ENCODE results near the gene TRAPPC14.
A peak's percentile ranks its signal among the peaks of the same experiment; 100 is the strongest.
"Not testable (repeated sequence)": the region's sequence is repeated elsewhere in the genome, so short reads cannot be mapped to it uniquely, and the experiment has no call there.

The TRAPPC14 gene

DNA sequence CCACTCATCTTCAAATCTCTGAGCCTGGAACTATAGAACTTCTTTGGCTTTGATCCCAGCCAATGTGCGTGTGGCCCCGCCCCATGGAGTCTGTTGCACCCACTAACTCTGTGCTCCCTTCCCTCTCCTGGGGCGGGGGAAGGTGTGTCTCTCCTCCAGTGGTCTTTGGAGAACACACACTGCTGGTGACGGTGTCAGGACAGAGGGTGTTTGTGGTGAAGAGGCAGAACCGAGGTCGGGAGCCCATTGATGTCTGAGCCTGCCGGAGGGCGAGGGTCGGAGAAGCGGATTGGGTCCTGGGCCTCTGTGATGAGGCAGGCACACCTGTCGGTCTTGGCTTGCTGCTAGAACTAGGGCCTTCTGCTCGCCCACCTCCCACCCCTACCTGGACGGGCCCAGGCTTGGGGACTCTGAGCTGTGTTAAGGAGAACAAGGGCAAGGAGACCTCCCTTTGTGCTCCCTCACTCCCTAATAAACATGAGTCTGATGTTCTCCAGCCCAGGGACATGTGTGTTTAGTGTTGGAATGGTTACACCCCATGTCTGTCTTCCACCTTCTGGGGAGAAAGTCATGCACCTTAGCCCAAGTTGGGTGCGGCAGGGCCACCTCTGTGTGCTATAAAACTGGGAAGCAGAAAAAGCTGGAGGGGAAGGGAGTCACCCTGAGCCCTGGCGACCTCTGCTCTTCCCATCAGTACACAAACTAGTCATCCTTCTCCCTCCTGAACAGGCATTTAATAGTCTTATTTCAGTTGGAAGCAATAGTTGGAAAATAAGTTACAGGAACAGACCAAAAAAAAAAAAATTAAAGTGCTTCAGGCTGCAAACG is 4.6 kb downstream of the TRAPPC14 start:
- DNase-seq (ENCODE audit: low spot score), result no peak

DNA sequence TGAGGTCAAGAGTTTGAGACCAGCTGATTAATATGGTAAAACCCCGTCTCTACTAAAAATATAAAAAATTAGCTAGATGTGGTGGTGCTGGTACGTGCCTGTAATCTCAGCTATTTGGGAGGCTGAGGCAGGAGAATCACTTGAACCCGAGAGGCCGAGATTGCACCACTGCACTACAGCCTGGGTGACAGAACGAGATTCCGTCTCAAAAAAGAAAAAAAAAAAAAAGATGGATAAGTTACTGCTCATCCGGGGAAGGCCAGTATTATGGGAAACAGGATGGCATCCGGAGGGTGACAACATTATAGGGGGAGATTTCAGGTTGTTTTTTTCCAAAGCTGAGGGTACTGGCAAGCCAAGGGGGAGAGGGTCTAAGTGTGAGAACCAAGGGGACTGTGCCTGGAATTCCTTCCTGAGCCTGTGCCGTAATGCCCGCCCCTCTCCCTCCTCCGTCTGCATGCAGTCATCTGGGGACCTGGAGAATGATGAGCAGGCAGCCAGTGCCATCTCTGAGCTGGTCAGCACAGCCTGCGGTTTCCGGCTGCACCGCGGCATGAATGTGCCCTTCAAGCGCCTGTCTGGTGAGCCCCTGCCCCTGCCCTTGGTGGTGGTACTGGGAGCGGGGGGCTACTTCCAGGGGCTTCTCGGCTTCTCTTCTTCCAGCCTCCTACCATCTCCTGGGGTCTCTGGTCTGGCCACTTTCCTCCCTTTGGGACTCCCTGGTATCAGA is 5.4 kb downstream of the TRAPPC14 start:
- DNase-seq (ENCODE audit: low spot score), result no peak

DNA sequence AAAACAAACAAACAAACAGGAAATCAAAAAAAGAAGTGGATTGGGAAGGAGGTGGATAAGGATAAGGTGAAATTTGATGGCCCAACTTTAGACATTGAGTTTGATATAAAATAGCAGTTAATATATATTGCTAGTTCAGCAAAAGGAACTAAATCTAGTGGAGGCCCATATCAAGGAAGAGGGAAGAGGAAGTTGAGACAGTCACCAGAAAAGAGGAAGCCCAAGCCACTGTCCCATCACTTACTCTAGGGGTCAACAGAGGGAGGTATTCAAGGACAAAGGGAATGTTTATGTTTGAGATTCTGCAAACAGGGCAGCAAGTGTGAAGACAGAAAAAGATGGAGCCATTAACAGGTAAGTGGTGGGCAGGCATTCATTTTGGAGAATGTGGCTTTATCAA is 6.1 kb downstream of the TRAPPC14 start:
- peak; percentile 64 for DNase-seq (ENCODE audit: low spot score)

DNA sequence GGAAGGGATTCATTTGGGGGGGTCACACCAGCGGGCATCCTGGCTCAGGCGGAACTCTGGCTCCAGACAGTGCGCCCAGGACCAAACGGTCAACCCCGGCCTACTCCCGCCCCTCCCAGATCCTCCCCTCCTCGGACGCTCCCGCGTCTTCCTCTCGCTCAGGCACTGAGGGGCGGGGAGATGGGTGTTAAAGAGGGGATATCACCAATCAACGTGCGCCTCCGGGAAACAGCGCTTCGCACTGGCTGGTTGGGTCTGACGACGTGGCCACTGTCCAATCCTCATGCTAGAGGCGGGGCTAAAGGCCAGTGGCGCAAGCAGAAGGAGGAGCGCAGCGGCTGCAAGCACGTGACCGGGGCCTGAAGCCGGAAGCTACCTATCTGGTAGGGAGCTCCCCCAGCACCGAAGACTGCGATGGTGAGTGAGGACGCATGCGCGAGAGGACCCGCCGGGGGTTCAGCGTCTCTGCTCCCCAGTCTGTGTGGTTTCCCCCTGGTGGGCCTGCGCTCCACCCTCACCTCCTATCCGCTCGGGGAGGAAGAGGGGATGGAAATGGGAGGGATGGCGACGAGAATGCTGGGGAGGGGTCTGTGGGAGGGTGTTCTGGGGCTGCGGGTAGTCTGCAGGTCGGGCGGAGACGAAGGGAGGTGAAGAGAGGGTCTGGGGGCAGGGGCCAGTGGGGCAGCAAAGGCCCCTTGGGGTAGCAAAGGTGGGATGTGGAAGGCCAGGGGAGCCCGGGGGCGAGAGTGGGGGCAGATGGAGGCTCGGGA is 9.8 kb downstream of the TRAPPC14 start, which contains the start of gene LAMTOR4:
LAMTOR4 (plus strand) TSS at position 360 of the 770 bp plus-strand sequence; CDS start at position 415, 55 bp downstream.
- peak; percentile 100 for DNase-seq (ENCODE audit: low spot score)

DNA sequence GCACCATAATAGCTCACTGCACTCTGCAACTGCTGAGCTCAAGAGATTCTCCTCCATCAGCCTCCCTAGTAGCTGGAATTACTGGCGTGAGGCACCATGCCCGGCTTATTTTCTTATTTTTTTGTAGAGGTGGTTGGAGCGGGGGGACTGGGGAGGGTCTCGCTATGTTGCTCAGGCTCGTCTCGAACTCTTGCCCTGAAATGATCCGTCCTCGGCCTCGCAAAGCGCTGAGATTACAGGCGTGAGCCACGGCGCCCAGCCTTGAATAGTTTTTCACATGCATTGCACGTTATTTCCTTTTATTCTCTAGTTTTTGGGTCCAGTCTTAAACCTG is 10.3 kb downstream of the TRAPPC14 start:
- DNase-seq (ENCODE audit: low spot score), result no peak

DNA sequence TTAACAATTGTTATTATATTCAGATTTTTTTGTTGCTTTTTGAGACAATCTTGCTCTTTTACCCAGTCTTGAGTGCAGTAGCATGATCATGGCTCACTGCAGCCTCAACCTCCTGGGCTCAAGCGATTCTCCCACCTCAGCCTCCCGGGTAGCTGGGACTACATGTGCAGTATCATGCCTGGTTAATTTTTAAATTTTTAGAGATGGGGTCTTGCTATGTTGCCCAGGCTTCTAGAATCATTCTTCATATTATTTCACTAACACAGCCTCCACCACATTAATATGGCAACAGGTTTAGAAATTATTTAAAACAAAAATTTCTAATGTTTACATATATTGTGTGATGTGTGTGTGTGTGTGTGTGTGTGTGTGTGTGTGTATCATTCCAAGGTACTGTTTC is 11.2 kb downstream of the TRAPPC14 start:
- DNase-seq (ENCODE audit: low spot score), result no peak

DNA sequence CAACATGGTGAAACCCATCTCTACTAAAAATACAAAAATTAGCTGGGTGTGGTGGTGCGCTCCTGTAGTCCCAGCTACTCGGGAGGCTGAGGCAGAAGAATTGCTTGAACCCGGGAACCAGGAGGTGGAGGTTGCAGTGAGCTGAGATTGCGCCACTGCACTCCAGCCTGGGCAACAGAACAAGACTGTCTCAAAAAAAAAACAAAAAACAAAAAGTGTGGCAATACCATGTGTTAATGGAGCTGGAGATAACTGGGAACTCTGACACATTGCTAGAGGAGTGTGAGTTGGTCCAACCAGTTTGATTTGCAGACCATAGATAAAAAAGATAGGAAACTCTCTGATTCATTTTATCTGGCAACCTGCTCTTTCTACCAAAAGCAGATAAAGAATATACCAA is 12.2 kb downstream of the TRAPPC14 start:
- DNase-seq (ENCODE audit: low spot score), result not testable (repeated sequence)

DNA sequence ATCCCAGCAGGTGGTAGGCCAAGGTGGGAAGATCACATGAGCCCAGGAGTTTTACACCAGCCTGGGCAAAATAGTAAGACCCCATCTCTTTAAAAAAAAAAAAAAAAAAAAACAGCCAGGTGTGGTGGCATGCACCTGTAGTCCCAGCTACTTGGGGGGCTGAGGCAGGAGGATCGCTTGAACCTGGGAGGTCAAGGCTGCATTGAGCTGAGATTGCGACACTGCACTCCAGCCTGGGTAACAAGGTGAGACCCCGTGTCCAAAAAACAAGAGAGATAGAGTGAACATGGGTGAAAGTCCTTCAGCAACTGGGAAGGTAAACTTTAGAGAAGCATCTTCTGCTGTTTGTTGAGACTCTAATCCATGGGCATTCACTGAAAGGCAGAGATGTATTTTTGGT is 16.1 kb downstream of the TRAPPC14 start:
- DNase-seq (ENCODE audit: low spot score), result no peak

DNA sequence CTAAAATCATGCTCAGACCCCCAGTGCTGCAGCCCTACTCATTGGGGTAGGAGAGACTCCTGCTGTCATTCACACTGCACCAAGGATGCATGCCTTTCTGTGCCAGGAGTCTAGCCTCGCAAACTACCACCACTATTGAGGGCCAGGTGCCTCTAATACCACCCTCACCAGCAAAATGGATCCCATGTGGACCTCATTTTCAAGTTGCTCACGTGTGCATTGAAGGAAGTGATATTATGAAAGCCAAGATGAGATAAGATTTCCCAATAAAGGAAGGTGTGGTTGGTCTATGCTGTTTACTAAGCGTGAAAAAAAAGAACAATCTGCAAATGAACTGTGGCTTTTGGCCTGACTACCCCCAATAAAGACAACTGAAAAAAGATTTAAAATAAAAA is 17.0 kb downstream of the TRAPPC14 start:
- peak; percentile 17 for DNase-seq (ENCODE audit: low spot score)

DNA sequence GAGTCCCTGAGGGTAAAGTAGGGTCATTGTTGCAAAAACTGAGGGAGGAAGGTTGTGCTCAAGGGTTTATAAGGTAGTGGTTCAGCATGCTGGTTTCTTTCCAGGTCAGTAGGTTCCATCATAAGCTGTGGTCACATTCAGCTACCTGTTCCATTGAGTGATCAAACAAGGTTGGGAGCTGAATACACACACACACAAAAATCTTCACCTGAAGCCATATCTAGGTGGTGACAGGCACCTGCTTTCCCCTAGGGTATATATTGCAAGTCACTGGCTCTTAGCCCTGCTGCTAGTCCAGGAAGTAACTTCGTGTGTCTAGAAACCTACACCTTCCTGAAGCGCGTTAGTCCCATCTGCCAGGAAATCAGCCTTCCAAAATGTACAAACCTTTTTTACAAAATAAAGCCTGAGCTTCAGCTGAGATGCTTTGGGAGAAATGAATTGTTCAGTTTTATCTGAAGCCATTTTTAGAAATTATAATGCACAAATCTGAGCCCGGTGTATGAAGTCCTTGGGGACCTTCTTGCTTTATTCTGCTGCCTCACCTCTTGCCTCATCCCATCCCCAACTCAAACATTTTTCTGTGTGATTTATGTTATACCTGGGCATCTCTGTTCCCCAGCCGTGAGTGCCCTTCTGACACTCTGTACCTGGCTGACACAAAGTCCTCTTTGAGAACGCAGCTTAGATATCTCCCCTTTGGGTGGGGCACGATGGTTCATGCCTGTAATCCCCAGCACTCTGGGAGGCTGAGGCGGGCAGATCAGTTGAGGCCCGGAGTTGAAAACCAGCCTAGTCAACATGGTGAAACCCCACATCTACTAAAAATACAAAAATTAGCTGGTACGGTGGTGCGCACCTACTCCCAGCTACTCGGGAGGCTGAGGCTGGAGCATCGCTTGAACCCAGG is 20.4 kb downstream of the TRAPPC14 start:
- peak; percentile 19 for DNase-seq (ENCODE audit: low spot score)

DNA sequence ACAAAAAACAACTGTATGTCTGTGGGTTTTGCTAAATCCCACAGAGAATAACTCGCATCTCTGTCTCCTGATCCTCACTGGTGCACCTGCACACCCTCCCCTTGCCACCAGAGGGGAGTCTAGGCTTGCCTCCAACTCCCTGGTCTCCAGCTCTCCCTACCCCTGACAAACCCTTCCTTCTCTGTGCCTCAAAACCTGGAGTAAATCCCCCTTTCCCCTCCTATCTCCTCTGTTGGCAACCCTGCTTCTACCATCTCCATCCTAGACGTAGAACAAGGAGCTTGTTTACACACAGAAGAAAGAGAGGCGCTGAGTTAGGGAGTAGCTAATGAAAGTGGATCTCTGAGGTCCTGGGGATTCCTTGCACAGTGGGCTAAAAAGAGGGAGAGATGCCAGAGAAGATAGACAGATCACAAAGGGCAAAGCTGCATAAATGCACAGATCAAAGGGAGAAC is 25.8 kb downstream of the TRAPPC14 start:
- peak; percentile 67 for DNase-seq (ENCODE audit: low spot score)

DNA sequence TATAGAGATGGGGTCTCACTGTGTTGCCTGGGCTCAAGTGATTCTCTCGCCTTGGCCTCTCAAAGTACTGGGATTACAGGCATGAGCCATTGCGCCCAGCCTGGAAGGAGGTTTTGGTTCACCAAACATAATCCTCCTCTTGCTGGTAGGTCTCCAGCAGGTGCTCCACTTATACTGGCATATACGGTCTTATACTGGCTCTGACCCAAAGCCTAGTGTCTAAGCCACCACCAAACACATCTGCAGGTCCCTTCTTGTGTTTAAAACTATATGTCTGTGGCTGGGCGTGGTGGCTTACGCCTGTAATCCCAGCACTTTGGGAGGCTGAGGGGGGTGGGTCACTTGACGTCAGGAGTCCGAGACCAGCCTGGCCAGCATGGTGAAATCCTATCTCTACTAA is 26.4 kb downstream of the TRAPPC14 start:
- no peak for DNase-seq (ENCODE audit: low spot score)

DNA sequence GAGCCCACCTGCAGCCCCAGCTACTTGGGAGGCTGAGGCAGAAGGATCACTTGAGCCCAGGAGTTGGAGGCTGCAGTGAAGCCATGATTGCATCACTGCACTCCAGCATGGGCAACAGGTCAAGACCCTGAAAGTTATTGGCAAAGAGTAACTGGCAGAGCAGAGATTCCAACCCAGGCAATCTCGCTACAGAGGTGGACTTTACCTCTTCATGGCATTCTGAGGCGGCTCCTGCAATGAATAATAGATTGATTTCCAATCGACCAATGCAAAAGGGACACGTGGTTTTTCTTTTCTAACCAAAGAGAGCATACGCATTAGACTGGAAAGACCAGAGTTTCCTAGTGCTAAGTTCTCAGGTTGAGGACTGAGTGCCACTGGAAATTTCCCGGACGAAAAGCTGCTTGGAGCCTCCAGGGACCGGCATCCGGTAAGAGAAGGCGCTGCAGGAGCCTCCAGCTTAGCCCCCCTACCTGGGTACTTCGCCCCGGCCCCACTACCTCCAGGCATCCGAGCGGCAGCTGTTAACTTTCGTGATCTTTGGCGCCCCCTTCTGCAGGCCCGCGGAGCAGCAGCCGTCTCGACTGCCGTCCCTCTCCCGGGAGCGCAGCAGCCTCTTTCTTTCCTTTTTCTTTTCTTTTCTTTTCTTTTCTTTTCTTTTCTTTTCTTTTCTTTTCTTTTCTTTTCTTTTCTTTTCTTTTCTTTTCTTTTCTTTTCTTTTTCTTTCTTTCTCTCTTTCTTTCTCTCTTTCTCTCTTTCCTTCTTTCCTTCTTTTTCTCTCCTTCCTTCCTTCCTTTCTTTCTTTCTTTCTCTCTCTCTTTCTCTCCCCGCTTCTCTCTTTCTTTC is 27.7 kb downstream of the TRAPPC14 start:
- peak; percentile 86 for DNase-seq (ENCODE audit: low spot score)

DNA sequence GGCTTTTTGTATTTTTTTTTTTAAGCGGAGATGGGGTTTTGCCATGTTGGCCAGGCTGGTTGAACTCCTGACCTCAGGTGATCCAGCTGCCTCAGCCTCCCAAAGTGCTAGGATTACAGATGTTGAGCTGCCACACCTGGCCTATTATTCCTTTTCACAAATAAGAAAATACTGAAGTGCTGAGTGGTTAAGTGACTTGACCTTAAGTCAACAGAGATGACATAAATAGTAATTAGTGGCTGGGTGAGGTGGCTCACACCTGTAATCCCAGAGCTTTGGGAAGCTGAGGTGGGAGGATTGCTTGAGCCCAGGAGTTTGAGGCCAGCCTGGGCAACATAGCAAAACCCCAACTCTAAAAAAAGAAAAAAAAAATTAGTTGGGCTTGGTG is 28.3 kb downstream of the TRAPPC14 start:
- DNase-seq (ENCODE audit: low spot score), result peak; percentile 9

DNA sequence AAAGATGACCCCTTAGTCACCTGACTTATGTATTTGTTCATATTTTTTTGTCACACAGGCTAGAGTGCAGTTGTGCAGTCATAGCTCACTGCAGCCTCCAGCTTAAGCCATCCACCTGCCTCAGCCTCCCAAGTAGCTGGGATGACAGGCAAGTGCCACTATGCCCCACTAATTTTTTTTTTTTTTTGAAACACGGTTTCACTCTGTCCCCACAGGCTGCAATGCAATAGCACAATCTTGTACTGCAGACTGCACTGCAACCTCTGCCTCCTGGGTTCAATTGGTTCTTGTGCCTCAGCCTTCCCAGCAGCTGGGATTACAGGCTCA is 29.9 kb downstream of the TRAPPC14 start:
- peak; percentile 36 for DNase-seq (ENCODE audit: low spot score)

DNA sequence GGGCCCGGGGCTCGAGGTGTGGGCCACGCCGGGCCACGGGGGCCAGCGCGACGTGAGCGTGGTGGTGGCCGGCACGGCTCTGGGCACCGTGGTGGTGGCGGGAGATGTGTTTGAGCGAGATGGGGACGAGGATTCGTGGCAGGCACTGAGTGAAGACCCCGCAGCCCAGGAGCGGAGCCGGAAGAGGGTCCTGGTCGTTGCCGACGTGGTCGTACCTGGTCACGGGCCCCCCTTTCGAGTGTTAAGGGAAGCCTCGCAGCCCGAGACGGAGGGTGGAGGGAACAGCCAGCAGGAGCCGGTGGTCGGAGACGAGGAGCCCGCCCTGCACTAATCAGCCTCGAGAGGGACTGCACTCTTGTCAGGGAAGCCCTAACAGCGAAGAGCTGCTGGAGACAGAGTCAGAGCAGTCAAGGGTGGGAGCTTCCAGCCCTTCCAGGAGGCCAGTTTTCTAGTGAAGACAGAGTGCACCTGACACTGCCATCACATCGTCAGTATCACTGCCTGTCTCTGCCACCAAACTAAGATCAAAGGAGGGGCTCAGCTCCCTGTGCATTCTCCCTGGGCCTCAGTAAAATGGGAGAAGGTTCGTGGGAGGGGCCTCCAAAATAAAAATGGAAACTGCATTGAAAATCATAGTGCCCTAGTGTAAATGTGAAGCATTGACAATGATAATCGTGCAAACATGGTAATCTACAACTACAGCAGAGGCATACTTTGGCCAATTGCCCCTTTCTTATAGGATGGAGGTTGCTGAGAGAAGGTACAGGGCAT is 30.5 kb downstream of the TRAPPC14 start:
- DNase-seq (ENCODE audit: low spot score), result peak; percentile 80

DNA sequence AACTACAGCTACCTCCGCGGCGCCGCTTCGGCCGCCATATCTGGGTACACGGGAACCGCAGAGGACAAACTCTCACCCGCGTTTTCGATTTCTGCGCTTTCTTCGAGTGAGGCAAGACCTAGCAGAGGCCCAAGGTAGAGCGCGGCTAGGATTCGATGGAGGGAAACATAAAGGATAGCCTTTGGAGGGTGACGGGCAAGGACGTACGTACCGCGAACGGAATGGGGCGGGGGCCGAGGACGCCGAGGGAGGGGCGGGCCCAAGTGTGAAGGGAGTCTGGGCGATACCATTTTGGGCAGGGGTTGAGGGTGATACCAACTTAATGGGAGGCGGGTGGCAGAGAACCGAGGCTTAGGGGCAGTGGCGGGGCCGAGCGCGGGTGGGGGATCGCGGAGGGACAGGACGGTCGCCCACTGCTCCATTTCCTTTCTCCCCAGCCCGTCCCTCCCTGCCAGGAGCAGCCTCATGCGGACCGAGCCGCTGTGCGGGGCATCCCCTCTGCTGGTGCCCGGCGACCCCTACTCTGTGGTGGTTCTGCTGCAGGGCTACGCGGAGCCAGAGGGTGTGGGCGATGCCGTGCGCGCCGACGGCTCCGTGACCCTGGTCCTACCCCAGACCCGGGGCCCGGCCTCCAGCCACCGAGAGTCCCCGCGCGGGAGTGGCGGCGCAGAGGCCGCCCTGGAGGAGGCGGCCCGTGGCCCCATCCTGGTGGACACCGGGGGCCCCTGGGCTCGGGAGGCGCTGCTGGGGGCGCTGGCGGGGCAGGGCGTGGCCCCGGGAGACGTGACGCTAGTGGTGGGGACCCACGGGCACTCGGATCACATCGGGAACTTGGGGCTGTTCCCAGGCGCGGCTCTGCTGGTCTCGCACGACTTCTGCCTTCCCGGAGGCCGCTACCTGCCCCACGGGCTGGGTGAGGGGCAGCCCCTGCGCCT is 31.3 kb downstream of the TRAPPC14 start, which contains the start of gene MBLAC1:
MBLAC1 (plus strand) TSS at position 37 of the 935 bp plus-strand sequence; CDS start at position 466, 429 bp downstream.
- DNase-seq (ENCODE audit: low spot score), result peak; percentile 96

DNA sequence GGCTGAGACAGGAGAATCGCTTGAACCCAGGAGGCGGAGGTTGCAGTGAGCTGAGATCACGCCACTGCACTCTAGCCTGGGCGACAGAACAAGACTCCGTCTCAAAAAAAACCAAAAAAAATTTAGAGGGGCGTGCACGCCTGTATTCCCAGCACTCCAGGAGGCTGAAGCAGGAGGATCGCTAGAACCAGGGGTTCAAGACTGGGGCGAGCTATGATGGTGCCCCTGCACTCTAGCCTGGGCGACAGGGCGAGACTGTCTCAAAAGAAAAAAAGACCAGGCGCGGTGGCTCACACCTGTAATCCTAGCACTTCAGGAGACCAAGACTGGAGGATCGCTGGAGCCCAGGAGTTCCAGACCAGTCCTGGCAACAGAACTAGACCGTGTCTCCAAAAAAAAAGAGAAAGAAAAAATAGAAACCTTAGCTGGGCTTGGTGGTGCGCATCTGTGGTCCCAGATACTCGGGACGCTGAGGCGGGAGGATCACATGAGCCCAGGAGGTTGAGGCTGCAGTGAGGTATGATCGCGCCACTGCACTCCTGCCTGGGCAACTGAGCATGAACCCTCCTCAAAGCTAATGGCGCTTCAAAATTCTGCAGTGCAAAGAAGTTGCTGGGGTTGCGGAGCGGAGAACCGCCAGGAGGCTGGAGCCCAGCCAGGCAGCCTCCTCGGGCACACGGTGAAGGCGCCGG is 32.1 kb downstream of the TRAPPC14 start:
- no peak for DNase-seq (ENCODE audit: low spot score)
